ENCODE data around the gene LRRFIP2. TPM values are rescaled to one million over a fixed set of nuclear protein-coding genes. Genes with fewer than 3 reads are reported as not detected.

LRRFIP2 gene
- total RNA-seq, 2 donors from 2014 or later = 82.3 to 142 TPM

DNA sequence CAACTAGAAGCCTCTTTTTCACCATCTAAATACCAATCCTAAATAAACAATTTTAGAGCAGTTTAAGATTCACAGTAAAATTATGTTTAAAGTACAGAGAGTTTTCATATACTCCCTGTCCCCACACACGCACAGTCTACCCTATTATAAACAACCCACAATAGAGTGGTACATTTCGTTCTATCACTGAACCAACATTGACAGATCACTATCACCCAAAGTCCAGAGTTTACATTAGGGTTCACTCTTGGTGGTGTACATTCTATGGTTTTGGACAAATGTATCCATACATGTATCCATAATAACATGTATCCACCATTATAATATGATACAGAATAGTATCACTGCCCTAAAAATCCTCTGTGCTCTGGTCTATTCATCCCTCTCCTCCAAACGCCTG lies 92.1 kb downstream of the LRRFIP2 start:
- Histone ChIP-seq H3K4me3 (no peak overlapping the region), H3K4me1 (no peaks in the 10 kb centered on the region), H3K27ac (no peak overlapping the region), H3K27me3 (no peaks in the 10 kb centered on the region), H3K9me3 (no peaks in the 10 kb centered on the region), H3K36me3 (peaks cover 22% of the 10 kb centered on the region)
- TF ChIP-seq, protein P1, sequence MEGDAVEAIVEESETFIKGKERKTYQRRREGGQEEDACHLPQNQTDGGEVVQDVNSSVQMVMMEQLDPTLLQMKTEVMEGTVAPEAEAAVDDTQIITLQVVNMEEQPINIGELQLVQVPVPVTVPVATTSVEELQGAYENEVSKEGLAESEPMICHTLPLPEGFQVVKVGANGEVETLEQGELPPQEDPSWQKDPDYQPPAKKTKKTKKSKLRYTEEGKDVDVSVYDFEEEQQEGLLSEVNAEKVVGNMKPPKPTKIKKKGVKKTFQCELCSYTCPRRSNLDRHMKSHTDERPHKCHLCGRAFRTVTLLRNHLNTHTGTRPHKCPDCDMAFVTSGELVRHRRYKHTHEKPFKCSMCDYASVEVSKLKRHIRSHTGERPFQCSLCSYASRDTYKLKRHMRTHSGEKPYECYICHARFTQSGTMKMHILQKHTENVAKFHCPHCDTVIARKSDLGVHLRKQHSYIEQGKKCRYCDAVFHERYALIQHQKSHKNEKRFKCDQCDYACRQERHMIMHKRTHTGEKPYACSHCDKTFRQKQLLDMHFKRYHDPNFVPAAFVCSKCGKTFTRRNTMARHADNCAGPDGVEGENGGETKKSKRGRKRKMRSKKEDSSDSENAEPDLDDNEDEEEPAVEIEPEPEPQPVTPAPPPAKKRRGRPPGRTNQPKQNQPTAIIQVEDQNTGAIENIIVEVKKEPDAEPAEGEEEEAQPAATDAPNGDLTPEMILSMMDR (IDR thresholded peaks at IDR 0.05) = no peak
- DNase-seq (ENCODE audit: low spot score) = no peak

DNA sequence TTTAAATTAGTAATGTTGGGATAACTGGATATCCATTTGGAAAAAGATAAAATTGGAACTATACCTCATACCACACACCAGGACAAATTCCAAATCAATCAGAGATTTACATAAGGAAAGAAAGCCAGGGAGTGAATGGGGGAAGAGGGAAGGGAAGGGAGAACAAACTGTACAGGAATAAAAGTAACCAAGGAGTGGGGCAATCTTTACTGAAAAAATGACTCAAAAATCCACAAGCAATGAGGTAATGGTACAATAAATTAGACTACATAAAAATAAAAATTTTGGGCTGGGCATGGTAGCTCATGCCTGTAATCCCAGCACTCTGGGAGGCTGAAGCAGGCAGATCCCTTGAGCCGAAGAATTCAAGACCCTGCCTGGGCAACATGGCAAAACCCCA lies 98.4 kb downstream of the LRRFIP2 start:
- Histone ChIP-seq H3K4me1 (peaks cover 0 to 11% of the 10 kb centered on the region in 2 donors), H3K27me3 (no peaks in the 10 kb centered on the region), H3K9me3 (no peaks in the 10 kb centered on the region), H3K4me3 (no peak overlapping the region), H3K36me3 (peaks cover 40% of the 10 kb centered on the region), H3K27ac (no peak overlapping the region)
- no peak for DNase-seq (ENCODE audit: low spot score)
- TF ChIP-seq, protein P1 (IDR thresholded peaks at IDR 0.05) = no peak

DNA sequence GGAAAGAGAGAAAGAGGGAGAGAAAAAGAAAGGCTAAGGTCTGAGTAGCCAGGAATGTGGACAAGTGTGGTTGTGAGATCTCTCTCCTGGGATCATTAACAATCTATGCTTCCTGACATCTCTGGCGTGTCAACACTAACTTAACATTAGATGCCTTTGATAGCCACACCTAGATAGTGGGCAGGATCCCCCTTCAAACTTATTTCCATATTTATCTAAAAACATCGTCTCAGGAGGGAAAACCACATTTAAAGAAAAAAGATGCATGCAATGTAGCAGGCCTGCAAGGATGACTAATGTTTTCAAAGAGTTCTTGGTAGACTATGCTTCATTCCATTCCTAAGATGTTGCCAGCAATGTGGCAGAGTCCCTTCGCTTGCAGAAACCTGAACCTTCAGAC lies 100.2 kb downstream of the LRRFIP2 start:
- H3K36me3 ChIP-seq = peaks cover 34% of the 10 kb centered on the region
- H3K9me3 ChIP-seq = no peaks in the 10 kb centered on the region
- no peak overlapping the region for H3K27ac ChIP-seq
- H3K4me3 ChIP-seq = no peak overlapping the region
- TF ChIP-seq, protein P1 (IDR thresholded peaks at IDR 0.05) = no peak
- no peak for DNase-seq (ENCODE audit: low spot score)
- H3K27me3 ChIP-seq = no peaks in the 10 kb centered on the region
- H3K4me1 ChIP-seq = peaks cover 0 to 11% of the 10 kb centered on the region in 2 donors

DNA sequence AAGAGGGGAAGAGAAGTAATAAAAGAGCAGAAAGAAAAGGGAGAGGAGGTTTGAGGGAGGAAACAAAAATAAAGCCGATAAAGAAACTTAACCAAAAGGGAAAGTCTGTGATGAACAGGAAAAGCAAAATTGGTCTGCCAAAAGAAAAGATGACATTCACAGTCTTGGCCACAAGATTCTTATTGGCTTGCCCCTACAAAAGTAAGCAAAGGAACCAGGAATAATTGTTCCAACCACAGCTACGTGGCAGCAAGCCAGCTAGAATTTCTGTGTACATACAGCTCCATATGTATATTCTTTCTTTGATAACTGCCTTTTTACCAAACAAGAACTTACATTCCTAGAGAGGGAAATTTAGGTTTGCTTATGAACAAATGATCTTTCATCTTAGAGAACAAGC lies 101.5 kb downstream of the LRRFIP2 start:
- no peaks in the 10 kb centered on the region for H3K9me3 ChIP-seq
- H3K27me3 ChIP-seq = no peaks in the 10 kb centered on the region
- DNase-seq (ENCODE audit: low spot score) = no peak
- no peak overlapping the region for H3K4me3 ChIP-seq
- H3K27ac ChIP-seq = no peak overlapping the region
- H3K36me3 ChIP-seq = peaks cover 34% of the 10 kb centered on the region
- TF ChIP-seq, protein P1 (IDR thresholded peaks at IDR 0.05) = no peak
- peaks cover 0 to 11% of the 10 kb centered on the region in 2 donors for H3K4me1 ChIP-seq

DNA sequence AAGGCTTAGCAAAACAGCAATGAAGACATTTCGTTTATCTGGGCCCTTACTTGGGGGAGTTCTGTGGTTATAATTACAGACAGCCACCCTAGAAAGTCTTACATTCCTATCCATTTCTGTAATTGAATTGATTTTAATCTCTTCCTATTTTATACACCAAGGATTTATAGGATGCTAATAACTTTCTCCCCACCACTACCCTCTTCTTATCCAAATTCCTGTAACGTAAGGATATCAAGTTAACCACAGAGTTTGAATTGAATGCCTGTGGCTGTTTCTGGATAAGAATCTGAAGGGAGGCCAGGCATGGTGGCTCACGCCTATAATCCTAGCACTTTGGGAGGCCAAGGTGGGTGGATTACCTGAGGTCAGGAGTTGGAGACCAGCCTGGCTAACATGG lies 102.5 kb downstream of the LRRFIP2 start:
- H3K27me3 ChIP-seq = no peaks in the 10 kb centered on the region
- H3K4me3 ChIP-seq = no peak overlapping the region
- H3K36me3 ChIP-seq = peaks cover 34% of the 10 kb centered on the region
- no peak for DNase-seq (ENCODE audit: low spot score)
- H3K4me1 ChIP-seq = peaks cover 0 to 11% of the 10 kb centered on the region in 2 donors
- no peak overlapping the region for H3K27ac ChIP-seq
- TF ChIP-seq, protein P1 (IDR thresholded peaks at IDR 0.05) = no peak
- no peaks in the 10 kb centered on the region for H3K9me3 ChIP-seq

DNA sequence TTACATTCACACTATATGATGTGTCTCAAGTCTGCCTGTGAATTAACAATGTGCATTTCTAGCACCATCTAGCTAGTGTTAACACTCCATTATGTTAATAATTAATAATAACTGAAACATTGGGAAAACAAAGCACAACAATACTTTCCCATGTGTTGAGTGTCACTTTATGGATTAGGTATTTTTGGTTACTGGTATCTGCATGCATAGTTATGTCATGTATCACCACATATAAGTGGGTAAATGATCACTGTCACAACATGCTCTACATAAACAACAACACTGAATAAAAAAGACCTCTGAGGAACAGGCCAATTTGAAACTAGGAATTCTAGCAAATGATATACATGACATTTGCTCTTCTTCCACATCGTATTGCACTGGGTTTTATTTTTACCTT lies 106.4 kb downstream of the LRRFIP2 start:
- Histone ChIP-seq H3K27me3 (no peaks in the 10 kb centered on the region), H3K4me3 (no peak overlapping the region), H3K4me1 (peaks cover 0 to 7% of the 10 kb centered on the region in 2 donors), H3K9me3 (no peaks in the 10 kb centered on the region), H3K36me3 (peaks cover 17% of the 10 kb centered on the region), H3K27ac (no peak overlapping the region)
- TF ChIP-seq, protein P1 (IDR thresholded peaks at IDR 0.05) = no peak
- no peak for DNase-seq (ENCODE audit: low spot score)

Measured in right atrium auricular region (tissue), 2 donors.